H1 (cell line): ENCODE measurements around the gene GAS6. TPM values are rescaled to one million over a fixed set of nuclear protein-coding genes. Genes with fewer than 3 reads are reported as not detected.

Experiments used
- CTCF ChIA-PET: fragments of 300-600 bp; sonication (Branson Sonifier 250); formaldehyde crosslinking; loops from one replicate; lab custom pipeline; 2021; ENCODE audit not compliant: partially characterized antibody; lab: Charles Lee
- POLR2A ChIA-PET: fragments of 300-600 bp; sonication (Branson Sonifier 250); formaldehyde crosslinking; loops from one replicate; lab custom pipeline; 2021; ENCODE audit warnings: inconsistent platforms; ENCODE audit not compliant: partially characterized antibody; lab: Charles Lee
- DNase-seq, 2 experiments: peaks; one replicate each; pipeline versions ENCODE4 v3.0.0 to v3.0.0-alpha.2; 2010 to 2022; ENCODE audit warnings: low spot score in 2 of 2, low read depth in 1 of 2, mixed read lengths in 1 of 2
- FAIRE-seq: peaks from 2 replicates; lab custom pipeline; 2011; peaks lifted over from hg19 to GRCh38; lab: Jason Lieb, UNC
- H2AFZ ChIP-seq: 2 replicates; pipeline ENCODE4 v1.8.1; 2012; ENCODE audit warnings: low read length, inconsistent platforms
- H2AK5ac ChIP-seq: 2 replicates; pipeline ENCODE4 v1.6.1; 2013; ENCODE audit warnings: low read depth, low read length
- H2BK120ac ChIP-seq: replicated peaks from 2 replicates; pipeline ENCODE3; 2013; ENCODE audit warnings: low read depth, low read length, inconsistent platforms
- H2BK12ac ChIP-seq: 2 replicates; pipeline ENCODE4 v1.6.1; 2013; ENCODE audit warnings: low read depth, low read length
- H2BK15ac ChIP-seq: 2 replicates; pipeline ENCODE4 v1.6.1; 2013; ENCODE audit warnings: low read length
- H2BK20ac ChIP-seq: 2 replicates; pipeline ENCODE4 v1.6.1; 2013; ENCODE audit warnings: low read length
- H2BK5ac ChIP-seq: 2 replicates; pipeline ENCODE4 v1.6.1; 2013; ENCODE audit warnings: low read depth, low read length
- H3K14ac ChIP-seq: 2 replicates; pipeline ENCODE4 v1.6.1; 2013; ENCODE audit warnings: inconsistent platforms; ENCODE audit not compliant: insufficient read length
- H3K18ac ChIP-seq: 2 replicates; pipeline ENCODE4 v1.6.1; 2013; ENCODE audit warnings: low read length; ENCODE audit errors: extremely low read depth
- H3K23ac ChIP-seq: 2 replicates; pipeline ENCODE4 v1.6.1; 2013; ENCODE audit warnings: inconsistent platforms; ENCODE audit not compliant: insufficient read length
- H3K23me2 ChIP-seq: 2 replicates; pipeline ENCODE4 v1.6.1; 2013; ENCODE audit warnings: low read depth, low read length
- H3K27ac ChIP-seq: 2 replicates; pipeline ENCODE4 v1.6.1; 2011; ENCODE audit warnings: low read depth, low read length, inconsistent platforms
- H3K27me3 ChIP-seq, 4 experiments: replicated peaks in 1 of 4; 1 replicate in 1 of 4; 2 replicates in 3 of 4; pipeline versions ENCODE4 v1.6.1 to v1.8.1; 2011 to 2013; ENCODE audit warnings: low read length in 3 of 4, mild to moderate bottlenecking in 3 of 4, inconsistent platforms in 2 of 4, mixed read lengths in 2 of 4, moderate library complexity in 1 of 4; ENCODE audit not compliant: control insufficient read depth in 3 of 4, insufficient read depth in 3 of 4; ENCODE audit errors: extremely low read depth in 1 of 4
- H3K36me3 ChIP-seq, 4 experiments: 2 replicates each; pipeline versions ENCODE4 v1.6.1 to v1.8.1; 2011 to 2013; ENCODE audit warnings: mild to moderate bottlenecking in 4 of 4, low read length in 3 of 4, moderate library complexity in 2 of 4, control low read depth in 1 of 4, inconsistent platforms in 1 of 4; ENCODE audit not compliant: insufficient read depth in 4 of 4, control insufficient read depth in 2 of 4
- H3K4ac ChIP-seq: replicated peaks from 2 replicates; pipeline ENCODE3; 2013; ENCODE audit warnings: low read length, low read depth, mixed read lengths, inconsistent platforms; ENCODE audit not compliant: insufficient read length
- H3K4me1 ChIP-seq, 4 experiments: replicated peaks in 1 of 4; 1 replicate in 1 of 4; 2 replicates in 3 of 4; pipeline versions ENCODE4 v1.6.1 to v1.8.1; 2011 to 2013; ENCODE audit warnings: low read length in 3 of 4, inconsistent platforms in 2 of 4, mixed read lengths in 1 of 4; ENCODE audit not compliant: insufficient read depth in 4 of 4, control insufficient read depth in 3 of 4
- H3K4me2 ChIP-seq, 2 experiments: 2 replicates each; pipeline versions ENCODE4 v1.6.1 to v1.8.1; 2011 to 2013; ENCODE audit warnings: low read depth in 2 of 2, low read length in 2 of 2, control low read depth in 1 of 2, inconsistent platforms in 1 of 2, mild to moderate bottlenecking in 1 of 2; ENCODE audit not compliant: insufficient read depth in 1 of 2
- H3K4me3 ChIP-seq, 4 experiments: fragments of 200-600, 300-600 bp in 1 of 4; sonication (generic), shearing (Covaris generic), sonication (Bioruptor Twin) in 1 of 4; 2 replicates each; pipeline versions ENCODE4 v1.5.1 to v1.8.1; 2011 to 2016; ENCODE audit warnings: low read length in 4 of 4, low read depth in 3 of 4, control low read depth in 2 of 4, inconsistent platforms in 2 of 4, mild to moderate bottlenecking in 2 of 4, mixed read lengths in 1 of 4, moderate library complexity in 1 of 4; ENCODE audit not compliant: insufficient read depth in 2 of 4; ENCODE audit errors: extremely low read depth in 1 of 4
- H3K56ac ChIP-seq: replicated peaks from 2 replicates; pipeline ENCODE3; 2013; ENCODE audit warnings: low read depth, mild to moderate bottlenecking, mixed read lengths, low read length, inconsistent platforms; ENCODE audit not compliant: insufficient read length
- H3K79me1 ChIP-seq: 2 replicates; pipeline ENCODE4 v1.6.1; 2013; ENCODE audit warnings: low read depth, low read length, control low read depth
- H3K79me2 ChIP-seq, 2 experiments: 2 replicates each; pipeline versions ENCODE4 v1.6.1 to v1.8.1; 2012 to 2013; ENCODE audit warnings: low read length in 2 of 2, mild to moderate bottlenecking in 2 of 2, inconsistent platforms in 1 of 2; ENCODE audit not compliant: insufficient read depth in 2 of 2, control insufficient read depth in 1 of 2
- H3K9ac ChIP-seq, 4 experiments: replicated peaks in 1 of 4; 1 replicate in 1 of 4; 2 replicates in 3 of 4; pipeline versions ENCODE4 v1.6.1 to v1.8.1; 2011 to 2013; ENCODE audit warnings: low read depth in 3 of 4, low read length in 3 of 4, control low read depth in 2 of 4, mild to moderate bottlenecking in 2 of 4, moderate library complexity in 2 of 4, inconsistent platforms in 1 of 4; ENCODE audit errors: extremely low read depth in 1 of 4
- H3K9me3 ChIP-seq, 2 experiments: 2 replicates each; pipeline versions ENCODE4 v1.6.1 to v1.8.1; 2012 to 2013; ENCODE audit warnings: mild to moderate bottlenecking in 2 of 2, moderate library complexity in 2 of 2, control low read depth in 1 of 2, inconsistent platforms in 1 of 2, low read depth in 1 of 2, low read length in 1 of 2, mixed read lengths in 1 of 2; ENCODE audit not compliant: insufficient read depth in 2 of 2
- H4K20me1 ChIP-seq, 2 experiments: replicated peaks in 1 of 2; 2 replicates each; pipeline versions ENCODE3 to v1.8.1; 2011 to 2013; ENCODE audit warnings: inconsistent platforms in 2 of 2, low read length in 2 of 2, mild to moderate bottlenecking in 1 of 2; ENCODE audit not compliant: insufficient read depth in 2 of 2, control insufficient read depth in 1 of 2
- H4K5ac ChIP-seq: 2 replicates; pipeline ENCODE4 v1.6.1; 2013; ENCODE audit warnings: low read length, low read depth, mixed read lengths, inconsistent platforms; ENCODE audit not compliant: insufficient read length
- H4K8ac ChIP-seq: 2 replicates; pipeline ENCODE4 v1.8.0; 2013; ENCODE audit warnings: mild to moderate bottlenecking, moderate library complexity, low read length, inconsistent platforms; ENCODE audit not compliant: insufficient read depth; ENCODE audit errors: extremely low read depth
- H4K91ac ChIP-seq: replicated peaks from 2 replicates; pipeline ENCODE3; 2013; ENCODE audit warnings: low read length, mixed read lengths, inconsistent platforms; ENCODE audit not compliant: insufficient read length
- CTBP2 ChIP-seq: IDR thresholded peaks from 2 replicates; pipeline ENCODE4 v1.7.0; 2011; ENCODE audit warnings: borderline replicate concordance, mild to moderate bottlenecking, moderate library complexity, mixed read lengths, low read length; ENCODE audit not compliant: insufficient read depth, insufficient read length
- WGBS, 2 experiments: shearing (Covaris generic) in 1 of 2; methylation state at CpG; one replicate each; pipeline versions ENCODE4 v1.1.6 to v1.1.7; 2013 to 2015; ENCODE audit warnings: low lambda C conversion rate in 2 of 2, mixed read lengths in 2 of 2, inconsistent platforms in 1 of 2, low coverage in 1 of 2, missing lambda C conversion rate in 1 of 2; ENCODE audit not compliant: insufficient replicate concordance in 2 of 2, insufficient coverage in 1 of 2, insufficient read length in 1 of 2; ENCODE audit errors: extremely low coverage in 1 of 2, missing lambda C conversion rate in 1 of 2; 5-methylcytosine and 5-hydroxymethylcytosine counted together
- polyA plus RNA-seq, 7 experiments: library from polyadenylated mRNA; depleted of rRNA in 3 of 7; stranded (reverse) in 5 of 7; unstranded in 2 of 7; fragments of >200 nt in 5 of 7; fragments of 200-250 nt in 2 of 7; gene quantifications; 1 replicate in 5 of 7; 2 replicates in 1 of 7; 4 replicates in 1 of 7; pipeline versions ENCODE4 v1.2.1 to v1.2.3, GENCODE V29; 2011 to 2013; ENCODE audit warnings: missing spikeins in 2 of 7, mixed read lengths in 2 of 7
- total RNA-seq: library from RNA; stranded (reverse); fragmentation: NEBNext Ultra II Directional; extraction: Animal tissue kit (Norgen Biotek cat#: 25700); gene quantifications from 2 replicates; pipeline ENCODE4 v1.2.1, GENCODE V29; 2021

GAS6 gene
- total and polyA plus RNA-seq, 2 of the 8 experiments (the other 6 are each of a cell fraction or from before 2014, with no cell fraction given): 18.6 to 31.0 TPM

- no peak overlapping the region for H2BK5ac ChIP-seq
- no peak overlapping the region for H3K9ac ChIP-seq
- ChIA-PET CTCF (interaction anchor here (0.6 to 2.3 kb wide), 8 partner anchors 19 to 127 kb away, joined by 3 to 7 read pairs (median 3); no protein-coding TSS in a partner anchor), POLR2A (interaction anchor here (1.0 to 1.3 kb wide), 3 partner anchors 26 to 450 kb away, joined by 3 read pairs; no protein-coding TSS in a partner anchor)
- H3K27ac ChIP-seq: no peak overlapping the region
- no peak for TF ChIP-seq CTBP2
- FAIRE-seq (no peak), DNase-seq (no peak)
- no peak overlapping the region for H2BK12ac ChIP-seq
- no peak overlapping the region for H2BK15ac ChIP-seq
- H2AFZ ChIP-seq: no peak overlapping the region
- H3K23me2 ChIP-seq: peaks cover 9% of the 10 kb centered on the region; the same call in 1 of the 2 replicates
- H4K5ac ChIP-seq: no peak overlapping the region
- H2BK120ac ChIP-seq: no peak overlapping the region
- no peaks in the 10 kb centered on the region; a peak in 1 of 7 replicates for H3K4me1 ChIP-seq
- no peak overlapping the region for H4K91ac ChIP-seq
- H3K36me3 ChIP-seq: no peaks in the 10 kb centered on the region; a peak in 1 of 8 replicates
- WGBS, 2 experiments: 92% methylated on average over 33 of the region's 35 CpGs; no CpG with 5 or more reads in 1 of the 2 experiments
- H2AK5ac ChIP-seq: no peak overlapping the region
- peaks cover 6% of the 10 kb centered on the region for H3K79me1 ChIP-seq
- H3K18ac ChIP-seq: no peak overlapping the region
- H4K8ac ChIP-seq: no peak overlapping the region; the same call in 1 of the 2 replicates
- peaks cover 0 to 10% of the 10 kb centered on the region in 2 experiments for H4K20me1 ChIP-seq
- H2BK20ac ChIP-seq: 0 out of 2 replicates have a peak overlapping the region, but pooled peaks have one; percentile 72
- H3K23ac ChIP-seq: no peak overlapping the region
- no peak overlapping the region for H3K56ac ChIP-seq
- peaks cover 0 to 5% of the 10 kb centered on the region in 2 experiments; a peak in 1 of 4 replicates for H3K79me2 ChIP-seq
- H3K14ac ChIP-seq: no peak overlapping the region
- H3K4me2 ChIP-seq: no peak overlapping the region
- H3K9me3 ChIP-seq: no peaks in the 10 kb centered on the region
- peaks cover 0 to 5% (median 0%) of the 10 kb centered on the region in 4 experiments; a peak in 1 of 7 replicates for H3K27me3 ChIP-seq
- H3K4me3 ChIP-seq: no peak overlapping the region
- no peak overlapping the region for H3K4ac ChIP-seq
Observed at GRCh38 chr13:113776231-113777125, 87.4 kb downstream of the GAS6 start.
